ENCODE results near the gene ISLR. TPM values are rescaled to one million over a fixed set of nuclear protein-coding genes. Genes with fewer than 3 reads are reported as not detected.

The ISLR gene
- total and polyA plus RNA-seq, 7 experiments from 2014 or later, result not detected

- POLR2A ChIA-PET, result no interaction called here
- H3K4me3 ChIP-seq (ENCODE audit: low read length), result no peak overlapping the region
- peaks cover 0 to 15% (median 0%) of the 10 kb centered on the region in 11 donors for H3K9me3 Mint-ChIP-seq
- no peak for ATAC-seq
- no peak overlapping the region for H3K27ac Mint-ChIP-seq
- no peaks in the 10 kb centered on the region for H3K27me3 ChIP-seq (ENCODE audit: control insufficient read depth in 2 of 2, insufficient read depth in 2 of 2, low read length in 2 of 2)
- H3K4me3 Mint-ChIP-seq, result no peak overlapping the region
- no peak overlapping the region for H3K27ac ChIP-seq (ENCODE audit: low read depth, low read length)
- peaks cover 0 to 4% (median 0%) of the 10 kb centered on the region in 5 donors for H3K36me3 Mint-ChIP-seq
- intact Hi-C loops (cut with micrococcal nuclease), result no loop called here
- DNase-seq, result no peak
- no peaks in the 10 kb centered on the region for H3K4me1 Mint-ChIP-seq
- CTCF ChIA-PET, result interaction anchor here (0.7 kb wide), 1 partner anchor 1773 kb away, joined by 3 read pairs; no protein-coding TSS in a partner anchor
- peaks cover 0 to 6% (median 0%) of the 10 kb centered on the region in 3 experiments for H3K9me3 ChIP-seq (ENCODE audit: control insufficient read depth in 2 of 3, low read length in 3 of 3)
- H3K36me3 ChIP-seq (ENCODE audit: control insufficient read depth in 2 of 3, insufficient read depth in 3 of 3, low read length in 3 of 3), result no peaks in the 10 kb centered on the region
- H3K27me3 Mint-ChIP-seq, result peaks cover 42 to 57% (median 50%) of the 10 kb centered on the region in 5 donors
- H3K4me1 ChIP-seq (ENCODE audit: control insufficient read depth in 2 of 2, insufficient read depth in 2 of 2, low read length in 2 of 2), result no peaks in the 10 kb centered on the region
These were observed 26.5 kb upstream of the ISLR start for GRCh38 chr15:74147051-74147450.

GRCh38 chr15:74155766-74156417 is 17.6 kb upstream of the ISLR start:
- ChIA-PET CTCF (no interaction called here), POLR2A (no interaction called here)
- ATAC-seq, result no peak
- Histone ChIP-seq H3K4me3 (ENCODE audit: low read length) (no peak overlapping the region), H3K27me3 (ENCODE audit: control insufficient read depth in 2 of 2, insufficient read depth in 2 of 2, low read length in 2 of 2) (peaks cover 0 to 2% of the 10 kb centered on the region in 2 donors), H3K27ac (ENCODE audit: low read depth, low read length) (no peak overlapping the region), H3K4me1 (ENCODE audit: control insufficient read depth in 2 of 2, insufficient read depth in 2 of 2, low read length in 2 of 2) (no peaks in the 10 kb centered on the region), H3K36me3 (ENCODE audit: control insufficient read depth in 2 of 3, insufficient read depth in 3 of 3, low read length in 3 of 3) (no peaks in the 10 kb centered on the region), H3K9me3 (ENCODE audit: control insufficient read depth in 2 of 3, low read length in 3 of 3) (no peaks in the 10 kb centered on the region)
- Mint-ChIP-seq H3K27me3 (peaks cover 17 to 44% (median 29%) of the 10 kb centered on the region in 5 donors), H3K27ac (no peak overlapping the region), H3K9me3 (peaks cover 0 to 2% (median 0%) of the 10 kb centered on the region in 11 donors), H3K4me3 (no peak overlapping the region), H3K36me3 (no peaks in the 10 kb centered on the region), H3K4me1 (peaks cover 0 to 28% (median 9%) of the 10 kb centered on the region in 7 donors)
- no peak for DNase-seq
- intact Hi-C loops (cut with micrococcal nuclease), result no loop called here

DNA sequence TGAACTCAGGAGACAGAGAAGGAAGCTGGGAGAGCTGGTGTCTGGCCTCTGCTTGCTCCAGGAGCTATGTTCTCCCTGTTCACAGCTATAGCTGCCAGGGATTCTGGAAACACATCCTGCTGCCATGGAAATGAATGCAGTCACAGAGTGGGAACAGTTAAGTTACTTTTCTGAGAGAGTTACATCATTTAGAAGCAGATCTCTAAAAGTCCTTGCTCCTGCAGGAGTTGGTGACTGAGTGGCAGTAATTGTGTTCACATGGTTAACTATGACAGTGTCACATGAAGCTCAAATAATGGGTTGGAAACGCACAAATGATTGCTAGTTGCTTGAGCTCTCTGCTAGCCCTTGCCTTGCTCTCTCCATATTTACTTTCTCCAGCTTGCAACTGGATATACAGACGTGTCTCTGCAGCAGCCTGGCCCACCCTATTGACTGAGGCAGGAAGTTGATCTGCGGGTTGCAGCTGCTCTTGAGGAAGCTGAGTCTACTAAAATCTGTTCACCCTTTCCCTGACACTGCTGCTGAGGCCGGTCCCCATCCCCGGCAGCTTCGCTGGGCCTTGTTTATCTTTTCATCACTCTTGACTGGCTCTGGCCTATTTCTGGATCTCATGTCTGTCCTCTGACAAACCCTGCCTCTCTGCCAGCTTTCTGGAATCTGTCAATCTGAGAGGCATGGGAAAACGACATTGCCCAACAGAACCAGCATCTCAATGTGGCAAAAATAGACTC is 16.7 kb upstream of the ISLR start:
- peaks cover 0 to 28% (median 9%) of the 10 kb centered on the region in 7 donors for H3K4me1 Mint-ChIP-seq
- no peaks in the 10 kb centered on the region for H3K36me3 ChIP-seq (ENCODE audit: control insufficient read depth in 2 of 3, insufficient read depth in 3 of 3, low read length in 3 of 3)
- ChIA-PET POLR2A (no interaction called here), CTCF (interaction anchor here (0.5 to 0.8 kb wide), 2 partner anchors 206 to 1512 kb away, joined by 3 to 4 read pairs; no protein-coding TSS in a partner anchor)
- H3K9me3 Mint-ChIP-seq, result peaks cover 0 to 2% (median 0%) of the 10 kb centered on the region in 11 donors
- no peaks in the 10 kb centered on the region for H3K9me3 ChIP-seq (ENCODE audit: control insufficient read depth in 2 of 3, low read length in 3 of 3)
- no peak overlapping the region for H3K27ac ChIP-seq (ENCODE audit: low read depth, low read length)
- intact Hi-C loops (cut with micrococcal nuclease), result no loop called here
- no peaks in the 10 kb centered on the region for H3K36me3 Mint-ChIP-seq
- H3K4me1 ChIP-seq (ENCODE audit: control insufficient read depth in 2 of 2, insufficient read depth in 2 of 2, low read length in 2 of 2), result no peaks in the 10 kb centered on the region
- H3K27me3 Mint-ChIP-seq, result peaks cover 16 to 38% (median 22%) of the 10 kb centered on the region in 5 donors
- ATAC-seq (no peak), DNase-seq (no peak)
- H3K4me3 ChIP-seq (ENCODE audit: low read length), result no peak overlapping the region
- H3K27ac Mint-ChIP-seq, result peak overlapping the region in 1 of 9 donors; percentile 63
- no peak overlapping the region for H3K4me3 Mint-ChIP-seq
- peaks cover 0 to 2% of the 10 kb centered on the region in 2 donors for H3K27me3 ChIP-seq (ENCODE audit: control insufficient read depth in 2 of 2, insufficient read depth in 2 of 2, low read length in 2 of 2)

GRCh38 chr15:74157868-74158827 is 15.4 kb upstream of the ISLR start:
- no peak overlapping the region for H3K27ac ChIP-seq (ENCODE audit: low read depth, low read length)

GRCh38 chr15:74158855-74159650 is 14.5 kb upstream of the ISLR start:
- Mint-ChIP-seq H3K4me3 (no peak overlapping the region), H3K9me3 (peaks cover 0 to 4% (median 0%) of the 10 kb centered on the region in 11 donors), H3K36me3 (no peaks in the 10 kb centered on the region), H3K4me1 (peaks cover 0 to 28% (median 9%) of the 10 kb centered on the region in 7 donors), H3K27me3 (peaks cover 11 to 40% (median 19%) of the 10 kb centered on the region in 5 donors), H3K27ac (no peak overlapping the region)
- intact Hi-C loops (cut with micrococcal nuclease), result no loop called here
- Histone ChIP-seq H3K27ac (ENCODE audit: low read depth, low read length) (no peak overlapping the region), H3K4me3 (ENCODE audit: low read length) (no peak overlapping the region), H3K36me3 (ENCODE audit: control insufficient read depth in 2 of 3, insufficient read depth in 3 of 3, low read length in 3 of 3) (no peaks in the 10 kb centered on the region), H3K4me1 (ENCODE audit: control insufficient read depth in 2 of 2, insufficient read depth in 2 of 2, low read length in 2 of 2) (no peaks in the 10 kb centered on the region), H3K9me3 (ENCODE audit: control insufficient read depth in 2 of 3, low read length in 3 of 3) (no peaks in the 10 kb centered on the region), H3K27me3 (ENCODE audit: control insufficient read depth in 2 of 2, insufficient read depth in 2 of 2, low read length in 2 of 2) (no peaks in the 10 kb centered on the region)
- no peak for DNase-seq
- no peak for ATAC-seq
- ChIA-PET POLR2A (no interaction called here), CTCF (interaction anchor here (0.6 kb wide), 1 partner anchor 206 kb away, joined by 3 read pairs; no protein-coding TSS in a partner anchor)

More at GRCh38 chr15:74157868-74158827, 15.4 kb upstream of the ISLR start:
- Mint-ChIP-seq H3K27me3 (peaks cover 16 to 37% (median 17%) of the 10 kb centered on the region in 5 donors), H3K27ac (no peak overlapping the region), H3K36me3 (no peaks in the 10 kb centered on the region), H3K9me3 (peaks cover 0 to 2% (median 0%) of the 10 kb centered on the region in 11 donors), H3K4me3 (no peak overlapping the region), H3K4me1 (peaks cover 0 to 28% (median 9%) of the 10 kb centered on the region in 7 donors)
- no peak for DNase-seq
- Histone ChIP-seq H3K9me3 (ENCODE audit: control insufficient read depth in 2 of 3, low read length in 3 of 3) (no peaks in the 10 kb centered on the region), H3K27me3 (ENCODE audit: control insufficient read depth in 2 of 2, insufficient read depth in 2 of 2, low read length in 2 of 2) (peaks cover 0 to 2% of the 10 kb centered on the region in 2 donors), H3K36me3 (ENCODE audit: control insufficient read depth in 2 of 3, insufficient read depth in 3 of 3, low read length in 3 of 3) (no peaks in the 10 kb centered on the region), H3K4me1 (ENCODE audit: control insufficient read depth in 2 of 2, insufficient read depth in 2 of 2, low read length in 2 of 2) (no peaks in the 10 kb centered on the region), H3K4me3 (ENCODE audit: low read length) (no peak overlapping the region)
- intact Hi-C loops (cut with micrococcal nuclease), result no loop called here
- ChIA-PET CTCF (no interaction called here), POLR2A (no interaction called here)
- ATAC-seq, result no peak
